Omental fat pad (tissue), 4 donors: ENCODE data around the gene HLF. TPM values are rescaled to one million over a fixed set of nuclear protein-coding genes. Genes with fewer than 3 reads are reported as not detected.

Experiments
- ATAC-seq: fragments of 150-250 bp; one replicate; pipeline ENCODE4 v1.9.1; 2016; ENCODE audit warnings: mild to moderate bottlenecking, moderate library complexity; ENCODE audit not compliant: low FRiP score
- DNase-seq: peaks from one replicate; pipeline ENCODE4 v3.0.0-alpha.2; 2019; ENCODE audit warnings: low spot score
- CTCF ChIP-seq, 3 donors: fragments of 450-650 bp; IDR thresholded peaks; one replicate each; pipeline ENCODE4 v1.5.1; 2016 to 2017; ENCODE audit warnings: antibody characterized with exemption in 3 of 3, mild to moderate bottlenecking in 3 of 3, moderate library complexity in 2 of 3
- total RNA-seq, 4 donors: library from RNA; depleted of rRNA; stranded (reverse); fragments of >200 nt; gene quantifications; one replicate each; pipeline ENCODE4 v1.1.0, GENCODE V29; 2016

Gene HLF
- 10 to 100 TPM; 12.5 to 15.4 (median 14.6) TPM for total RNA-seq

- ATAC-seq (peak; percentile 93), DNase-seq (peak; percentile 29)
- TF ChIP-seq CTCF (IDR thresholded peaks at IDR 0.05), result no peak
These were observed at the start of gene HLF for GRCh38 chr17:55264645-55265298. Gene HLF, plus strand, starts transcription at chr17:55264960. Its CDS starts 525 bp downstream, at chr17:55265485.

- DNase-seq (no peak), ATAC-seq (no peak)
- TF ChIP-seq CTCF (IDR thresholded peaks at IDR 0.05), result no peak
These were observed 49.0 kb upstream of the HLF start for GRCh38 chr17:55215711-55216110.

GRCh38 chr17:55216888-55217287 is 47.9 kb upstream of the HLF start:
- no peak for TF ChIP-seq CTCF (IDR thresholded peaks at IDR 0.05)
- no peak for ATAC-seq

GRCh38 chr17:55219459-55219858 is 45.3 kb upstream of the HLF start:
- no peak for TF ChIP-seq CTCF (IDR thresholded peaks at IDR 0.05)
- ATAC-seq (no peak), DNase-seq (no peak)

More at GRCh38 chr17:55216888-55217287, 47.9 kb upstream of the HLF start:
- DNase-seq, result no peak

GRCh38 chr17:55219934-55220333 is 44.8 kb upstream of the HLF start:
- no peak for ATAC-seq
- no peak for DNase-seq
- TF ChIP-seq CTCF (IDR thresholded peaks at IDR 0.05), result no peak

- no peak for ATAC-seq
- TF ChIP-seq CTCF (IDR thresholded peaks at IDR 0.05), result no peak
These were observed 41.2 kb upstream of the HLF start for GRCh38 chr17:55223524-55223923.

GRCh38 chr17:55224746-55225145 is 40.0 kb upstream of the HLF start:
- TF ChIP-seq CTCF (IDR thresholded peaks at IDR 0.05), result no peak
- no peak for ATAC-seq
- DNase-seq, result no peak

More at GRCh38 chr17:55223524-55223923, 41.2 kb upstream of the HLF start:
- DNase-seq, result no peak
